ENCODE measurements around the gene PPP1R12A. TPM values are rescaled to one million over a fixed set of nuclear protein-coding genes. Genes with fewer than 3 reads are reported as not detected.

Gene PPP1R12A
- polyA plus RNA-seq, 2 of the 4 experiments (the other 2 are of a cell fraction) = 28.0 to 74.8 TPM

DNA sequence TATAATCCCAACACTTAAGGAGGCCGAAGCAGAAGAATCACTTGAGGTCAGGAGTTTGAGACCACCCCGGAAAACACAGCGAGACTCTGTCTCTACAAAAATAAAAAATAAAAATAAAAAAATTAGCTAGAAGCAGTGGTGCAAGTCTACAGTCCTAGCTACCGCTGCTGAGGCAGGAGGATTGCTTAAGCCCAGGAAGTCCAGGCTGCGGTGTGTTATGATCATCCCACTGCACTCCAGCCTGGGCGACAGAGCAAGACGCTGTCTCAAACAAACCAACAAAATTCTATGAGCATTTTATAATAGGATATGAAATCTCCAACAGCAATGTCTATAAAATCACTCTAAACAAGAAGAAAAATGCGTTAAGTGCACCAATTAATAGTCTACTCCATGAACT is 75.3 kb downstream of the PPP1R12A start:
- no peak for ATAC-seq
- Histone ChIP-seq H3K4me3 (no peak overlapping the region), H3K4me2 (no peak overlapping the region), H3K27ac (no peak overlapping the region), H3K4me1 (peaks cover 11% of the 10 kb centered on the region; the same call in 2 of the 3 replicates), H3K9me3 (no peaks in the 10 kb centered on the region)
- no peak for DNase-seq (ENCODE audit: low read depth in 1 of 2, low spot score in 1 of 2)
- POLR2A ChIA-PET = no interaction called here
- TF ChIP-seq KDM1A (IDR thresholded peaks at IDR 0.05; ENCODE audit: low read depth) = no peak
- no peak for TF ChIP-seq GATA3 (IDR thresholded peaks at IDR 0.05; ENCODE audit: borderline replicate concordance)
- TF ChIP-seq RFX5 (IDR thresholded peaks at IDR 0.05) = no peak
- TF ChIP-seq RCOR1 (IDR thresholded peaks at IDR 0.05; ENCODE audit: low read depth, low read length) = no peak
- no peak for FAIRE-seq
- CTCF ChIA-PET = interaction anchor here (0.6 to 0.8 kb wide), 3 partner anchors 65 to 357 kb away, joined by 3 to 4 read pairs (median 3); no protein-coding TSS in a partner anchor
- 94% methylated on average over 8 of the region's 8 CpGs for WGBS (ENCODE audit: missing lambda C conversion rate)

DNA sequence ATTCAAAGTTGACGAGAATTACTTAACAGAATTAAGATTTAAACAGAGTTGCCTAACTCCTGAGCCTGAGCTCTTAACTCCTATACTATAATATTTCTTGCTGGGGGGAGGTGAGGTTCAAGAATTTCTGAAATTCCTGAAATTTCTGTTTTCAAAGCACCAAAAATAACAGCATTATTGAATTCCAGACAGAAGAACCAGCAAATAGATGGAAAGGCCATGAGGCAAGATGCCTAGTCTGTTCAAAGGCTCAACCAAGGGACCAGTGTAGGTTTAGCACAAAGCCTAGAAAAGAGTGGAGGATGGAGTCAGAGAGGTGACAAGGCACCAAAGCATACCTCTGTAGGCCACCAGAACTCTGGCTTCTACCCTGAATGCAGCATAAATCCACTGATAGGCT is 76.4 kb downstream of the PPP1R12A start:
- Histone ChIP-seq H3K4me1 (peaks cover 11% of the 10 kb centered on the region; the same call in 2 of the 3 replicates), H3K4me3 (no peak overlapping the region), H3K27ac (0 out of 6 replicates have a peak overlapping the region, but pooled peaks of 1 of the 2 experiments have one; percentile 26), H3K4me2 (peak overlapping the region; percentile 6; the same call in 1 of the 3 replicates), H3K9me3 (no peaks in the 10 kb centered on the region)
- CTCF ChIA-PET = no interaction called here
- 90% methylated on average over 1 of the region's 1 CpG for WGBS (ENCODE audit: missing lambda C conversion rate)
- no peak for DNase-seq (ENCODE audit: low read depth in 1 of 2, low spot score in 1 of 2)
- TF ChIP-seq, protein P1, sequence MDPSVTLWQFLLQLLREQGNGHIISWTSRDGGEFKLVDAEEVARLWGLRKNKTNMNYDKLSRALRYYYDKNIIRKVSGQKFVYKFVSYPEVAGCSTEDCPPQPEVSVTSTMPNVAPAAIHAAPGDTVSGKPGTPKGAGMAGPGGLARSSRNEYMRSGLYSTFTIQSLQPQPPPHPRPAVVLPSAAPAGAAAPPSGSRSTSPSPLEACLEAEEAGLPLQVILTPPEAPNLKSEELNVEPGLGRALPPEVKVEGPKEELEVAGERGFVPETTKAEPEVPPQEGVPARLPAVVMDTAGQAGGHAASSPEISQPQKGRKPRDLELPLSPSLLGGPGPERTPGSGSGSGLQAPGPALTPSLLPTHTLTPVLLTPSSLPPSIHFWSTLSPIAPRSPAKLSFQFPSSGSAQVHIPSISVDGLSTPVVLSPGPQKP (IDR thresholded peaks at IDR 0.05; ENCODE audit: low read depth, low read length) = no peak
- TF ChIP-seq CBX2 (IDR thresholded peaks at IDR 0.05; ENCODE audit: borderline replicate concordance, low read depth) = no peak
- TF ChIP-seq EP300 (IDR thresholded peaks at IDR 0.05) = no peak
- no peak for TF ChIP-seq HDAC2 (IDR thresholded peaks at IDR 0.05)
- no peak for TF ChIP-seq TP53 (CRISPR knock-in tag; IDR thresholded peaks at IDR 0.05)
- TF ChIP-seq KDM1A (IDR thresholded peaks at IDR 0.05; ENCODE audit: low read depth) = no peak
- no peak for TF ChIP-seq RAD21 (conservative IDR thresholded peaks at IDR 0.05 in 1 of 2, IDR thresholded peaks at IDR 0.05 in 1 of 2)
- no peak for TF ChIP-seq PHF8 (IDR thresholded peaks at IDR 0.05; ENCODE audit: borderline replicate concordance, low read depth)
- no peak for TF ChIP-seq CBX8 (IDR thresholded peaks at IDR 0.05)
- no peak for TF ChIP-seq RFX5 (IDR thresholded peaks at IDR 0.05)
- no peak for TF ChIP-seq NFE2L2 (conservative IDR thresholded peaks at IDR 0.05; ENCODE audit: low read length)
- TF ChIP-seq, protein P2, sequence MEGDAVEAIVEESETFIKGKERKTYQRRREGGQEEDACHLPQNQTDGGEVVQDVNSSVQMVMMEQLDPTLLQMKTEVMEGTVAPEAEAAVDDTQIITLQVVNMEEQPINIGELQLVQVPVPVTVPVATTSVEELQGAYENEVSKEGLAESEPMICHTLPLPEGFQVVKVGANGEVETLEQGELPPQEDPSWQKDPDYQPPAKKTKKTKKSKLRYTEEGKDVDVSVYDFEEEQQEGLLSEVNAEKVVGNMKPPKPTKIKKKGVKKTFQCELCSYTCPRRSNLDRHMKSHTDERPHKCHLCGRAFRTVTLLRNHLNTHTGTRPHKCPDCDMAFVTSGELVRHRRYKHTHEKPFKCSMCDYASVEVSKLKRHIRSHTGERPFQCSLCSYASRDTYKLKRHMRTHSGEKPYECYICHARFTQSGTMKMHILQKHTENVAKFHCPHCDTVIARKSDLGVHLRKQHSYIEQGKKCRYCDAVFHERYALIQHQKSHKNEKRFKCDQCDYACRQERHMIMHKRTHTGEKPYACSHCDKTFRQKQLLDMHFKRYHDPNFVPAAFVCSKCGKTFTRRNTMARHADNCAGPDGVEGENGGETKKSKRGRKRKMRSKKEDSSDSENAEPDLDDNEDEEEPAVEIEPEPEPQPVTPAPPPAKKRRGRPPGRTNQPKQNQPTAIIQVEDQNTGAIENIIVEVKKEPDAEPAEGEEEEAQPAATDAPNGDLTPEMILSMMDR (IDR thresholded peaks at IDR 0.05) = no peak
- TF ChIP-seq ZSCAN20 (CRISPR knock-in tag; IDR thresholded peaks at IDR 0.05) = no peak
- TF ChIP-seq FOXS1 (CRISPR knock-in tag; IDR thresholded peaks at IDR 0.05) = no peak
- TF ChIP-seq SMC3 (IDR thresholded peaks at IDR 0.05) = no peak
- TF ChIP-seq, protein P3, sequence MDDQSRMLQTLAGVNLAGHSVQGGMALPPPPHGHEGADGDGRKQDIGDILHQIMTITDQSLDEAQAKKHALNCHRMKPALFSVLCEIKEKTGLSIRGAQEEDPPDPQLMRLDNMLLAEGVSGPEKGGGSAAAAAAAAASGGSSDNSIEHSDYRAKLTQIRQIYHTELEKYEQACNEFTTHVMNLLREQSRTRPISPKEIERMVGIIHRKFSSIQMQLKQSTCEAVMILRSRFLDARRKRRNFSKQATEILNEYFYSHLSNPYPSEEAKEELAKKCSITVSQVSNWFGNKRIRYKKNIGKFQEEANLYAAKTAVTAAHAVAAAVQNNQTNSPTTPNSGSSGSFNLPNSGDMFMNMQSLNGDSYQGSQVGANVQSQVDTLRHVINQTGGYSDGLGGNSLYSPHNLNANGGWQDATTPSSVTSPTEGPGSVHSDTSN (IDR thresholded peaks at IDR 0.05) = no peak
- no peak for TF ChIP-seq TFCP2L1 (CRISPR knock-in tag; IDR thresholded peaks at IDR 0.05)
- POLR2A ChIA-PET = no interaction called here
- ATAC-seq = peak in 1 of 2 experiments; percentile 51; a peak in 3 of 6 replicates
- FAIRE-seq = no peak

DNA sequence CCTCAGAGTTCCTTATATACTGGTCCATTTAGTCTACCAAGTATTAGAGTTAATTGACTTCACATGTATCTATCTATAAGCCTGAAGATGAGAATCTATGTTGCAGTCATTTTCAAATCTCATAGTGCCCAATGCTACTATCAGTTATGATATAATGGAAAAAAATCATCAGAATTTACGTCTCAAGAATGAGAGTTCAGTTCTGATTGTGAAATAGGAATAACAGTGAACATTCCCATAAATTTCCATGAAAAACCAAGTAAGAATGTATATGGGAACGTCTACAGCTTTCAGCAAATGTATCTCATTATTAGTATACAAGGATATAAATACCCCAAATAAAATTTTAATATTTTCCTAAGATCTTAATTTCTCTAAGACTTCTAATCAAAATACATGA is 77.2 kb downstream of the PPP1R12A start:
- Histone ChIP-seq H3K4me3 (no peak overlapping the region), H3K9me3 (no peaks in the 10 kb centered on the region), H3K4me1 (peaks cover 11% of the 10 kb centered on the region; the same call in 2 of the 3 replicates), H3K4me2 (no peak overlapping the region), H3K27ac (no peak overlapping the region)
- ChIA-PET CTCF (no interaction called here), POLR2A (no interaction called here)
- ATAC-seq (no peak), DNase-seq (ENCODE audit: low read depth in 1 of 2, low spot score in 1 of 2) (no peak), FAIRE-seq (peak; percentile 86)
- 87% methylated on average over 2 of the region's 2 CpGs for WGBS (ENCODE audit: missing lambda C conversion rate)
- TF ChIP-seq EHMT2 (IDR thresholded peaks at IDR 0.05; ENCODE audit: low read depth) (no peak), HOXB13 (CRISPR knock-in tag; IDR thresholded peaks at IDR 0.05; ENCODE audit: low read depth) (no peak), MAZ (IDR thresholded peaks at IDR 0.05; ENCODE audit: borderline replicate concordance, low read depth, low read length) (no peak), CBX8 (IDR thresholded peaks at IDR 0.05) (no peak), MYC (IDR thresholded peaks at IDR 0.05; ENCODE audit: borderline replicate concordance, low read length) (no peak), HOXB5 (CRISPR knock-in tag; IDR thresholded peaks at IDR 0.05) (no peak), ZFP36 (IDR thresholded peaks at IDR 0.05; ENCODE audit: borderline replicate concordance, partially characterized antibody) (no peak), RFX5 (IDR thresholded peaks at IDR 0.05) (no peak), HOXA7 (CRISPR knock-in tag; IDR thresholded peaks at IDR 0.05) (no peak), FOSL2 (IDR thresholded peaks at IDR 0.05) (no peak), FOSL2 (CRISPR knock-in tag; IDR thresholded peaks at IDR 0.05) (no peak)
- TF ChIP-seq, protein P4, sequence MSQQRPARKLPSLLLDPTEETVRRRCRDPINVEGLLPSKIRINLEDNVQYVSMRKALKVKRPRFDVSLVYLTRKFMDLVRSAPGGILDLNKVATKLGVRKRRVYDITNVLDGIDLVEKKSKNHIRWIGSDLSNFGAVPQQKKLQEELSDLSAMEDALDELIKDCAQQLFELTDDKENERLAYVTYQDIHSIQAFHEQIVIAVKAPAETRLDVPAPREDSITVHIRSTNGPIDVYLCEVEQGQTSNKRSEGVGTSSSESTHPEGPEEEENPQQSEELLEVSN (IDR thresholded peaks at IDR 0.05; ENCODE audit: borderline replicate concordance, low read depth) = no peak
- TF ChIP-seq, protein P5, sequence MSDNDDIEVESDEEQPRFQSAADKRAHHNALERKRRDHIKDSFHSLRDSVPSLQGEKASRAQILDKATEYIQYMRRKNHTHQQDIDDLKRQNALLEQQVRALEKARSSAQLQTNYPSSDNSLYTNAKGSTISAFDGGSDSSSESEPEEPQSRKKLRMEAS (IDR thresholded peaks at IDR 0.05) = no peak
- TF ChIP-seq, protein P6, sequence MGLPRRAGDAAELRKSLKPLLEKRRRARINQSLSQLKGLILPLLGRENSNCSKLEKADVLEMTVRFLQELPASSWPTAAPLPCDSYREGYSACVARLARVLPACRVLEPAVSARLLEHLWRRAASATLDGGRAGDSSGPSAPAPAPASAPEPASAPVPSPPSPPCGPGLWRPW (IDR thresholded peaks at IDR 0.05) = no peak
